ENCODE measurements around the gene NCK1.
"Not testable (repeated sequence)": the region's sequence is repeated elsewhere in the genome, so short reads cannot be mapped to it uniquely, and the experiment has no call there.

Gene NCK1

GRCh38 chr3:136950623-136951022, 88.6 kb downstream of the NCK1 start:
- DNase-seq, result no peak

GRCh38 chr3:136952292-136952691, 90.3 kb downstream of the NCK1 start:
- no peak for DNase-seq

DNA sequence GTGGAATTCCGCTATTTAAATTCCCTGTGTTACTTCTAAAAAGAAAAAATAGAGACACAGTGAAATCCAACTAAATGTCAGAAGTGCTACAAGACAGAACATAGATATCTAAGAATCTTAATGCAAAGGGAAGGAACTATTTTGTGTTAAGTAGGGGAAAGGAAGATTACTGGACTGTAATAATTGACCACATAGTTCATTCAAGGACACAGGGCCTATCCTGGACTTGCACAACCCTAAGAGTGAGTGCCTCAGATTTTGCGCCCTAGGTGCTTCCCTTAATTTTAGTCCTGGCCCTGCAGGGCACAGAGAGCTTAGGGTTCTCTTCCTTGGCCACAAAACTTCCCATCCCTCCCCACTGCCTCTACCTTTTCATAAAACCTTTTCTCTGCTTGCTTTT, 92.2 kb downstream of the NCK1 start:
- no peak for DNase-seq

DNA sequence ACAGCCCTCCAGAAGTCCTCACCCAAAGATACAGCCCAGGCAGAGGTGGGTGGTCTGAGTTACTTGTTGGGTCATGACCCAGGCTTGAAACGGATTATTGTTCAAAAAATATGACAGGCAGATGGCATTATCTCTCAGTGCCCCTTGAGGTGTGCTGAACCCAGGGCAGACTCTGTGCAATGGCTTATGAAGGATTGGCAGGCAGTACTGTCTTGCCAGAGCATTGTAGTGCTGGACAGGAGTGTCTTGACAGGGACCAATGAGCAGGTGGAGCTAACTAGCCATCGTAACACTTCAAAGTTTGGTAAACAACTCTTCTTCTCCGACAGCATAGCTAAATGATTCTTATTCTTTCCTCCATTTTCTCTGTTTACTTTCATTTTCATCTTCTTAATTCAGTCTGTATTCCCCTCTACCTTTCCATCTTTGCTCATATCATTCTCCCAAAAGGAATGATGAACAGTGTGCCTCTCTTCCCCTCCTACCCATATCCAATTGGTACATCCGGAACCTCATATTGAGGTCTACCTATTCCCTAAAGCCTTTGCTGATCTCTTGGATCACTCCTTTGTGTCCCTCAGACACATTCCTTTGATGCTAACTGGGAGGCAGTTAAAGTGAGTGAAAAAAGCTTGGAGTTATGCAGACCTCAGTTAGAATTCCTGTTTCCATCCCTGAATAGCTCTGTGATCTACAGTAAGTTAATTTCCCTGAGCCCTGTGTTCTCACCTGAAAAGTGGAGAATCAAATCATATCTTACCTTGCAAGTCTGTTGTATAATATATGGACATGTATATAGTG, 93.2 kb downstream of the NCK1 start:
- DNase-seq, result no peak

GRCh38 chr3:136955813-136956212, 93.8 kb downstream of the NCK1 start:
- no peak for DNase-seq

GRCh38 chr3:136956971-136957370, 95.0 kb downstream of the NCK1 start:
- no peak for DNase-seq

- no peak for DNase-seq
These were observed 95.8 kb downstream of the NCK1 start, which contains the start of gene IL20RB for GRCh38 chr3:136957751-136958288. Gene IL20RB (plus strand): TSS chr3:136957983. CDS start chr3:136958114, 131 bp downstream.

DNA sequence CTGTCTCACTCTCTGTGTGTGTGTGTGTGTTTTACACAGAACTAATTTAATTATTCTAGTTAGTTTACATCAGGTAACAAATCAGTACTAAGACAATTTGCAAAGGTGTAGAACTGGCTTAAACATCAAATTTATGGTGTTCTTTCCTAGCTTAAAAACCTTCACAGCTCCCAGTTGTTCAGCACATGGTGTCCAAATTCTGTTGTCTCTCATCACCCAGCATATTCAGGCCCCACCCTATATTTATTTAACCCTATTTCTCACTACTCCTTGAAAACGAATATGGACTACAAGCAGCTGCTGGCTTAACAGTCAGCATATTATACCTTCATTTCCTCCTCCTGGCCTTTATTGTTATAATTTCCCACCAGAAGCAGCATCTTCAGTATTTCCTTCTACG, 96.9 kb downstream of the NCK1 start:
- no peak for DNase-seq

DNA sequence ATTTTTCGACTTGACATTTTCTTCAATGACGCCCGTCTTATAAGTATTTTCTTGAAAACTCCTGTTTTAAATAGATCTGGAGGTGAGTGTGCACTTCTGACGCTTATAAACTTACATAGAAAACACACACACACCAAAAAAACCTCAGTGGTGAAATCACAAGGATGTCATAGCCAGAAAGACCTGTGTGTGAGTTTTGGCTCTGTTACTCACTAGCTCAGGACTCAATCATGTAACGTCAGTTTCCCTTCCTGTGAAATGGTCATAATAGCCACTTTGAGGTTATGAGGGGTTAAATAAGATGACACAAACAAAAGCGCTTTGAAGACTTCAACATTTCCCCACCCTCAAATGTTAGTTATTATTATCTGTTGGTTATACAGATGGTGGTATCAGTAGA, 97.6 kb downstream of the NCK1 start:
- no peak for DNase-seq

DNA sequence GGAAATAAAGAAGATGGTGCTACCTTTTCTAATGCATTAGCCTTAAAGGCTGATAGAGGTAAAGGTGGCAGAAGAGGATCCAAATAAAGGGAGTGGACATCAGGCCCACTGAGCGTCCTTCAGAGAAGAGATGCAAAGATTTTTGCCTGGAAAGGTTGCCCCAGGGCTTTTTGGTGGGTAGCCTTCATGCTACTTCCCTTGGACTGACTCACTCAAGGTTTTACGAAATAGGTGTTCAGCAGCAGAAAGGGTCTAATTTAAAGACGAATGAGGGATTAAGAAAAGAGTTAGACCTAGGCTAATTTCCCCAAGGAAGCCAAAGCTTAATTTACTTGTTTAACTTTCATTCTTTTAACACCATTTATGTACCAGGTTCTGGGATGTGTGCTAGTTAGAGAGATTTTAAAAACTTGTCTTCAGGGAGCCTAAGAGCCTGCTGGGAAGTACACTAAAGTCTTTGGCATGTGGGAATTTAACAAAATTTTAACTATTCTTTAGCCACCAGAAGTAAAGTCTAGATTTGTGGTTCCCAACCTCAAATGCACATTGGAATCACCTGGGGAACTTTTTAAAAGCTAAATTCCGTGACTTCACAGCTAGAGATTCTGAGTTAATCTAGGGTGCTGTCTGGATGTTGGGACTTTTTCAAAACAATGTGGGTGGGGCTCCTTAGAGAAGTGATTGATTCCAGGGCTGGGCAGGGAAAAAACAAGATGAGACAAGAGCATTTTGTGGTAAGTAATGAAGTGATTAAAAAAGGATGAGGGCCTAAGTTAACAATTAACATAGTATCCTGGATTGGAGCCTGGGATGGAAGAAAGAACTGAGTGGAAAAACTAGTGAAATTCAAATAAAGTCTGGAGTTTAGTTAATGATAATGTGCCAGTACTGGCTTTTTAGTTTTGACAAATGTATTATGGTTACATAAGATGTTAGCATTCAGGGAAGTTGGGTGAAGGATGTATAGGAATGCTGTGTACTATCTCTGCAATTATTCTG, 99.1 kb downstream of the NCK1 start:
- DNase-seq, result no peak

GRCh38 chr3:136962927-136963326, 100.9 kb downstream of the NCK1 start:
- no peak for DNase-seq

GRCh38 chr3:136969539-136969938, 107.5 kb downstream of the NCK1 start:
- not testable (repeated sequence) for DNase-seq

GRCh38 chr3:136973352-136973751, 111.3 kb downstream of the NCK1 start:
- no peak for DNase-seq

- no peak for DNase-seq
These were observed 112.7 kb downstream of the NCK1 start for GRCh38 chr3:136974670-136975069.

GRCh38 chr3:136979204-136979603, 117.2 kb downstream of the NCK1 start:
- DNase-seq, result no peak

- no peak for DNase-seq
These were observed 117.7 kb downstream of the NCK1 start for GRCh38 chr3:136979684-136980083.

GRCh38 chr3:136982033-136982432, 120.0 kb downstream of the NCK1 start:
- DNase-seq, result no peak

DNA sequence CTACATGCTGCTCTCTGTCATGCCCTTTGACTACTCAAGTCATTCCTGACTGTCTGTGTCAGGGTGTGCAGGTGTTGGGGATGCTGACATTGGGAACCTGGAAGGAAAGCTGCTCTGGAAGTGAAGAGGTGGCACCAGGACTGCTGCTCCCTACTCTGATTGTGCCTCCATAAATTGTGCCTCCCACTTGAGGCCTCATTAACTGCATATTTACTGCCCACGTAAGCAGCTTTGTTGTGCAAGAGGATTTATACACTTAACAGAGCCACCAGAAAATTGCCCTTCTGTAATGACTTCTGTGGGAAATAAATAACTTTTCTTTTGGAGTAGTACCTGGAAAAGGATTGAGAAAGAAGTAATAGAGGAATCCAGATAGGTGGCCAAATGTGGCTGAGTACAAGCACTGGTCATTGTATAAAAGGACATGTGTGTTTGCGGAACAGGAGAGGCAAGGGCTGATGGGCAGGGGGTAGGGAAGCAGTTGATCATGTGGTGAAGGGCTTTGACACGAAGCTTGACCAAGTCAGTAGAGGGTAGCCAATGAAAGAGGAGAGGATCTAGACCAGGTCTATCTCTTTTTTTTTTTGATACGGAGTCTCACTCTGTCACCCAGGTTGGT, 120.6 kb downstream of the NCK1 start:
- peak; percentile 1 for DNase-seq

DNA sequence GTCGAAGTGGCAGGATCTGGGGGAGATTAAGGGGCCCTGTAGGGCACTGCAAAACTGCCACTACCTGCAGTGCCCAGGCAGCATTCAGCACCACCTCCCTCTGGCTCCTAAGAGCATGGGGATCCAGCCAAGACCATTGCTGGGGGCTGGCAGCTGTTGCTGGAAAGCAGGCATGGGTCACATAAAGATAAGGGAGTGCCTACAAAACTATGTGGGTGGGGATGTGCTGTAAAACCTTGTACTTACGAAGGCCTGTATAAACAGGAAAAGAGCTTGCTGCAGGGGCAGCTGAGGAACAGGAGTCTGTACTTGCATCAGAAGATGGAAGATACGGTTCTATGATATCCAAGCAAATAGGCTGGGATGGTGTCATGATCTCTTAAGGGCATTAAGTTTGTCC, 122.8 kb downstream of the NCK1 start:
- no peak for DNase-seq

DNA sequence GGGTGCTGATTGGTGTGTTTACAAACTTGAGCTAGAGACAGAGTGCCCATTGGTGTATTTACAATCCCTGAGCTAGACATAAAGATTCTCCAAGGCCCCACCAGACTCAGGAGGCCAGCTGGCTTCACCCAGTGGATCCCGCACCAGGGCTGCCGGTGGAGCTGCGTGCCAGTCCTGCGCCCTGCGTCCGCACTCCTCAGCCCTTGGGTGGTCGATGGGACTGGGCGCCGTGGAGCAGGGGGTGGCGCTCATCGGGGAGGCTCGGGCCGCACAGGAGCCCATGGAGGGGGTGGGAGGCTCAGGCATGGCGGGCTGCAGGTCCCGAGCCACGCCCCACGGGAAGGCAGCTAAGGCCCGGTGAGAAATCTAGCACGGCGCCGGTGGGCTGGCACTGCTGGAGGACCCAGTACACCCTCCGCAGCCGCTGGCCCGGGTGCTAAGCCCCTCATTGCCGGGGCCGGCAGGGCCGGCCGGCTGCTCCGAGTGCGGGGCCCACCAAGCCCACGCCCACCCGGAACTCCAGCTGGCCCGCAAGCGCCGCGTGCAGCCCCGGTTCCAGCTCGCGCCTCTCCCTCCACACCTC, 125.5 kb downstream of the NCK1 start:
- not testable (repeated sequence) for DNase-seq

GRCh38 chr3:136988651-136989050, 126.6 kb downstream of the NCK1 start:
- no peak for DNase-seq

GRCh38 chr3:136989781-136990524, 127.9 kb downstream of the NCK1 start:
- DNase-seq, result peak; percentile 5
